GM12878 (cell line): ENCODE results near the gene MT4. TPM values are rescaled to one million over a fixed set of nuclear protein-coding genes. Genes with fewer than 3 reads are reported as not detected.

Experiments used
- ATF7 ChIP-seq: fragments of 450-650 bp; IDR thresholded peaks from 2 replicates; pipeline ENCODE4 v1.6.1; 2016; ENCODE audit warnings: low read depth, mild to moderate bottlenecking
- CTCF ChIP-seq, 3 experiments: IDR thresholded peaks in 2 of 3; conservative IDR thresholded peaks in 1 of 3; 2 replicates each; pipeline ENCODE4 v1.5.1; 2011; ENCODE audit warnings: low read depth in 3 of 3, low read length in 3 of 3, mild to moderate bottlenecking in 3 of 3, control low read depth in 2 of 3, moderate library complexity in 2 of 3, inconsistent platforms in 1 of 3, mixed read lengths in 1 of 3; ENCODE audit not compliant: control insufficient read depth in 2 of 3, insufficient read depth in 1 of 3; ENCODE audit errors: extremely low read depth in 1 of 3
- E2F8 ChIP-seq: fragments of 450-650 bp; IDR thresholded peaks from 2 replicates; pipeline ENCODE4 v1.6.1; 2018; ENCODE audit warnings: mild to moderate bottlenecking, low read depth, moderate library complexity; ENCODE audit not compliant: partially characterized antibody
- EED ChIP-seq: sonication (generic); IDR thresholded peaks from 2 replicates; pipeline ENCODE4 v1.6.1; 2016; ENCODE audit warnings: antibody characterized with exemption, low read depth
- GATAD2B ChIP-seq: fragments of 450-650 bp; conservative IDR thresholded peaks from 2 replicates; pipeline ENCODE4 v1.6.1; 2017; ENCODE audit warnings: low read depth, mild to moderate bottlenecking, moderate library complexity
- HSF1 ChIP-seq: fragments of 150-350 bp; IDR thresholded peaks from 2 replicates; pipeline ENCODE4 v1.6.1; 2014; ENCODE audit warnings: mild to moderate bottlenecking, low read depth, low read length
- IKZF1 ChIP-seq: fragments of 450-650 bp; conservative IDR thresholded peaks from 2 replicates; pipeline ENCODE4 v1.6.1; 2017; ENCODE audit warnings: antibody characterized with exemption, mild to moderate bottlenecking
- IKZF2 ChIP-seq, 2 experiments: fragments of 450-650 bp; IDR thresholded peaks; 2 replicates each; pipeline ENCODE4 v1.6.1; 2017; ENCODE audit warnings: mild to moderate bottlenecking in 2 of 2, moderate library complexity in 2 of 2
- IRF4 ChIP-seq: IDR thresholded peaks from 2 replicates; pipeline ENCODE4 v1.6.1; 2011; ENCODE audit warnings: low read depth, low read length
- JUNB ChIP-seq: IDR thresholded peaks from 2 replicates; pipeline ENCODE4 v1.6.1; 2016; ENCODE audit warnings: antibody characterized with exemption, mild to moderate bottlenecking
- MTA3 ChIP-seq: IDR thresholded peaks from 2 replicates; pipeline ENCODE4 v1.6.1; 2012; ENCODE audit warnings: low read length, inconsistent platforms, borderline replicate concordance
- POLR2AphosphoS2 ChIP-seq: IDR thresholded peaks from 2 replicates; pipeline ENCODE4 v1.6.1; 2011; ENCODE audit warnings: low read depth, mild to moderate bottlenecking, low read length, improper control_type of control experiment, moderate library complexity
- USF1 ChIP-seq: IDR thresholded peaks from 2 replicates; pipeline ENCODE4 v1.6.1; 2011; ENCODE audit warnings: borderline replicate concordance, low read depth, mild to moderate bottlenecking, moderate library complexity, mixed read lengths, low read length; ENCODE audit not compliant: insufficient read depth; ENCODE audit errors: extremely low read length
- ZNF24 ChIP-seq: fragments of 450-650 bp; IDR thresholded peaks from 2 replicates; pipeline ENCODE4 v1.6.1; 2017; ENCODE audit warnings: antibody characterized with exemption, mild to moderate bottlenecking
- polyA plus RNA-seq, 11 experiments: library from polyadenylated mRNA; depleted of rRNA in 4 of 11; unstranded in 6 of 11; stranded (reverse) in 5 of 11; fragments of >200 nt; fragmentation: Nextera tagmentation in 4 of 11; fragmentation: Illumina TruSeq in 1 of 11; extraction: Ambion mirVana in 4 of 11; extraction: Trizol in 1 of 11; gene quantifications; 1 replicate in 1 of 11; 2 replicates in 10 of 11; pipeline versions ENCODE4 v1.2.1 to v1.2.3, GENCODE V29; 2011 to 2016; ENCODE audit warnings: inconsistent platforms in 2 of 11, missing spikeins in 2 of 11, low read depth in 1 of 11
- total RNA-seq, 4 experiments: library from RNA; depleted of rRNA in 3 of 4; stranded (reverse); fragments of >200 nt in 3 of 4; fragmentation: Illumina TruSeq in 1 of 4; extraction: Trizol in 1 of 4; gene quantifications; 2 replicates each; pipeline versions ENCODE4 v1.2.1 to v1.2.3, GENCODE V29; 2013 to 2021

MT4 gene
- total and polyA plus RNA-seq, 10 of the 15 experiments (the other 5 are each of a cell fraction or from before 2014, with no cell fraction given), result not detected

GRCh38 chr16:56609463-56609921 is 44.6 kb downstream of the MT4 start (continued):
- TF ChIP-seq POLR2AphosphoS2, result no peak
- peak; percentile 21 for TF ChIP-seq E2F8
- peak; percentile 20; the same call in 1 of the 2 replicates for TF ChIP-seq JUNB
- TF ChIP-seq IKZF1, result peak; percentile 92
- peak; percentile 92 for TF ChIP-seq IRF4
- peak; percentile 99 for TF ChIP-seq IKZF2 (IDR thresholded peaks at IDR 0.05)
- TF ChIP-seq ATF7, result peak; percentile 58
- TF ChIP-seq EED, result peak; percentile 97
- TF ChIP-seq CTCF (IDR thresholded peaks at IDR 0.05 in 2 of 3, conservative IDR thresholded peaks at IDR 0.05 in 1 of 3; ENCODE audit: control insufficient read depth in 2 of 3, extremely low read depth in 1 of 3, insufficient read depth in 1 of 3, low read depth in 3 of 3, low read length in 3 of 3), result no peak
- no peak for TF ChIP-seq HSF1
- TF ChIP-seq MTA3, result peak; percentile 49; the same call in 1 of the 2 replicates
- TF ChIP-seq GATAD2B, result peak; percentile 50; the same call in 1 of the 2 replicates
- TF ChIP-seq USF1, result no peak
- peak; percentile 86 for TF ChIP-seq ZNF24
